GM19463 (cell line): Measurements from ENCODE around the gene RBM26.
"Not testable (repeated sequence)": the region's sequence is repeated elsewhere in the genome, so short reads cannot be mapped to it uniquely, and the experiment has no call there.

Experiments
- ATAC-seq: cut with Tn5 transposase; IDR thresholded peaks from one replicate; pipeline ENCODE4 v1.9.1; 2021; ENCODE audit warnings: mild to moderate bottlenecking, moderate library complexity; ENCODE audit not compliant: unreplicated experiment

RBM26 gene

GRCh38 chr13:79387853-79388252 is 18.2 kb downstream of the RBM26 start:
- ATAC-seq: no peak

- no peak for ATAC-seq
Measured at GRCh38 chr13:79386125-79386826, 19.8 kb downstream of the RBM26 start.

GRCh38 chr13:79385694-79386093 is 20.4 kb downstream of the RBM26 start:
- ATAC-seq: peak; percentile 94

- ATAC-seq: no peak
Measured at GRCh38 chr13:79384022-79384610, 21.9 kb downstream of the RBM26 start.

GRCh38 chr13:79382545-79383275 is 23.3 kb downstream of the RBM26 start:
- ATAC-seq: peak; percentile 29

GRCh38 chr13:79380997-79381396 is 25.1 kb downstream of the RBM26 start:
- ATAC-seq: no peak

- no peak for ATAC-seq
Measured at GRCh38 chr13:79379274-79379673, 26.8 kb downstream of the RBM26 start.

- ATAC-seq: no peak
Measured at GRCh38 chr13:79376843-79377242, 29.2 kb downstream of the RBM26 start.

- ATAC-seq: no peak
Measured at GRCh38 chr13:79374578-79374977, 31.5 kb downstream of the RBM26 start.

GRCh38 chr13:79373916-79374315 is 32.1 kb downstream of the RBM26 start:
- ATAC-seq: no peak

- no peak for ATAC-seq
Measured at GRCh38 chr13:79369226-79369625, 36.8 kb downstream of the RBM26 start.

GRCh38 chr13:79365981-79366380 is 40.1 kb downstream of the RBM26 start:
- ATAC-seq: no peak

- no peak for ATAC-seq
Measured at GRCh38 chr13:79361299-79361698, 44.8 kb downstream of the RBM26 start.

- ATAC-seq: peak; percentile 54
Measured at GRCh38 chr13:79360095-79360494, 46.0 kb downstream of the RBM26 start.

- ATAC-seq: no peak
Measured at GRCh38 chr13:79359064-79359463, 47.0 kb downstream of the RBM26 start.

- no peak for ATAC-seq
Measured at GRCh38 chr13:79354285-79354684, 51.8 kb downstream of the RBM26 start.

GRCh38 chr13:79353693-79354092 is 52.4 kb downstream of the RBM26 start:
- no peak for ATAC-seq

- no peak for ATAC-seq
Measured at GRCh38 chr13:79352107-79352506, 53.9 kb downstream of the RBM26 start.

GRCh38 chr13:79349608-79350007 is 56.4 kb downstream of the RBM26 start:
- not testable (repeated sequence) for ATAC-seq

GRCh38 chr13:79349011-79349410 is 57.0 kb downstream of the RBM26 start:
- ATAC-seq: no peak

- no peak for ATAC-seq
Measured at GRCh38 chr13:79346300-79346914, 59.6 kb downstream of the RBM26 start.

GRCh38 chr13:79341202-79341601 is 64.9 kb downstream of the RBM26 start:
- no peak for ATAC-seq
